Activated CD8-positive, alpha-beta memory T cell treated with anti-CD3 and anti-CD28 coated beads, Interleukin-2, amount 50 U/mL, for 4 hours (primary cell): ENCODE data around the gene ORAI2.
"Not testable (repeated sequence)": the region's sequence is repeated elsewhere in the genome, so short reads cannot be mapped to it uniquely, and the experiment has no call there.

Experiments
- DNase-seq: peaks from one replicate; pipeline ENCODE4 v3.0.0-alpha.2; 2020

ORAI2 gene

GRCh38 chr7:102505298-102506185, 72.2 kb downstream of the ORAI2 start:
- not testable (repeated sequence) for DNase-seq
